PC-9 (cell line): ENCODE data around the gene GIPC3.

Source experiments
- EZH2 ChIP-seq: fragments of 200-600 bp; sonication (generic); IDR thresholded peaks from 2 replicates; pipeline ENCODE4 v1.8.0; 2017; ENCODE audit warnings: antibody characterized with exemption, low read depth
- TF ChIP-seq, protein P1 (sequence below): fragments of 200-600 bp; sonication (generic); conservative IDR thresholded peaks from 2 replicates; pipeline ENCODE4 v1.6.1; 2017; ENCODE audit warnings: mixed run types, antibody characterized with exemption, mild to moderate bottlenecking, moderate library complexity

DNA sequence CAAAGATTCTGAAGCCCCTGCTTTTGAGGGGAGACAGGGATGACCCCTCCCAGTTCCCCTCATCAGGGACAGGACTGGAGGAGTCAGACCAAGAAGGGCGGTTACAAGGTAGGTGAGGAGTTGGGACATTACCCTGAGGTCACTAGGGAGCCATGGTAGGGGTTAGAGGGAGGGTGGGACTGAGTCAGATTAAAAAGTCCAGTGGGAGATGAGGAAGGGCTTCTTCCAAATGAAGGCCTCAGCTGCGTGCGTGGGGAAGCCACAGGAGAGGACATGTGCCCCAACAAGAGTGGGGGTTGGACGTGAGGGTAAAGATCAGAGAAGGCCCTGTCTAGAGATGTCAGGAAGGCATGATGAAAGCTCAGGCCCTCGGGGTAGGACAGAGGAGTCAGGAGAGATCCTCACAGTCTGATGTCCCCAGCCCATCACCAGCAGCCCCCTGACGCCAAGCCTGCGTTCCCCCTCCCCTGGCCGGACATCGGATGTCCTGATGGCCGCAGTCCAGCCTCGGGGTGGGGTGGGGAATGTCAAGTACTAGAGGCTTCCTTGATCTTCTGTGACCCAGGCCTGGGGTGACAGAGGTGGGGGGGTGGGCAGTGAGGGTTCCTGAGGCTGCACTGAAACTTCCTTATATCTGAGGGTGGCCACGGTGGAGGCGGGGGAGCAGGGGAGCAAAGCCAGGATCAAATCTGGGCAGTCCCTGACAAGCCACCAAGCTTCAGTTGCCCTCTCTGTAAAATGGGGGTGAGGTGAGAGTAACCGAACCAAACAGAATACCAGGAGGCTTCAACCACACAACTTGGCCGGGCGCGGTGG lies 21.4 kb upstream of the GIPC3 start:
- TF ChIP-seq, protein P1, sequence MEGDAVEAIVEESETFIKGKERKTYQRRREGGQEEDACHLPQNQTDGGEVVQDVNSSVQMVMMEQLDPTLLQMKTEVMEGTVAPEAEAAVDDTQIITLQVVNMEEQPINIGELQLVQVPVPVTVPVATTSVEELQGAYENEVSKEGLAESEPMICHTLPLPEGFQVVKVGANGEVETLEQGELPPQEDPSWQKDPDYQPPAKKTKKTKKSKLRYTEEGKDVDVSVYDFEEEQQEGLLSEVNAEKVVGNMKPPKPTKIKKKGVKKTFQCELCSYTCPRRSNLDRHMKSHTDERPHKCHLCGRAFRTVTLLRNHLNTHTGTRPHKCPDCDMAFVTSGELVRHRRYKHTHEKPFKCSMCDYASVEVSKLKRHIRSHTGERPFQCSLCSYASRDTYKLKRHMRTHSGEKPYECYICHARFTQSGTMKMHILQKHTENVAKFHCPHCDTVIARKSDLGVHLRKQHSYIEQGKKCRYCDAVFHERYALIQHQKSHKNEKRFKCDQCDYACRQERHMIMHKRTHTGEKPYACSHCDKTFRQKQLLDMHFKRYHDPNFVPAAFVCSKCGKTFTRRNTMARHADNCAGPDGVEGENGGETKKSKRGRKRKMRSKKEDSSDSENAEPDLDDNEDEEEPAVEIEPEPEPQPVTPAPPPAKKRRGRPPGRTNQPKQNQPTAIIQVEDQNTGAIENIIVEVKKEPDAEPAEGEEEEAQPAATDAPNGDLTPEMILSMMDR, result no peak
- TF ChIP-seq EZH2, result no peak
